IPS-NIHi11 (cell line): ENCODE data around the gene CYP2E1.
"Not testable (repeated sequence)": the region's sequence is repeated elsewhere in the genome, so short reads cannot be mapped to it uniquely, and the experiment has no call there.

Experiments
- DNase-seq: peaks from one replicate; pipeline ENCODE4 v3.0.0; 2012; ENCODE audit warnings: mixed read lengths, low spot score

CYP2E1 gene

DNA sequence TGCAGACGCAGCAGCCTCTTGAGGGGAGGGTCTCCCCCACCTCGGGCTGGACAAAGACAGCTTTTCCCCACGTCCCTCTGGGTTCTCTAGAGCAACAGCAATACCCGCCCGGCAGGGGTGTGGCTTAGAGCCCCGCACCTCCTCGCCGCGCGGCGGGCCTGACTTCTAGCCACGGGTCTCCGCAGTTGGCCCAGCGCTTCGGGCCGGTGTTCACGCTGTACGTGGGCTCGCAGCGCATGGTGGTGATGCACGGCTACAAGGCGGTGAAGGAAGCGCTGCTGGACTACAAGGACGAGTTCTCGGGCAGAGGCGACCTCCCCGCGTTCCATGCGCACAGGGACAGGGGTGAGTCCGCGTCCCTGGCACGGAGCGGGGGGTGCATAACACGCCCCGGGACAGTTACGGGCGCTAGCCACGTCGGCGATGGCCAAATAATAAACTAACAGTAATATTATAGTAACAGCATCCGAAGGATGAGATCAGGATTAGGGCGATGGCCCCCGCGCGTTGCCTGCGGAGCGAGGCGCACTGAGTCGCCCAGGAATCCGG lies 1.2 kb downstream of the CYP2E1 start:
- no peak for DNase-seq

DNA sequence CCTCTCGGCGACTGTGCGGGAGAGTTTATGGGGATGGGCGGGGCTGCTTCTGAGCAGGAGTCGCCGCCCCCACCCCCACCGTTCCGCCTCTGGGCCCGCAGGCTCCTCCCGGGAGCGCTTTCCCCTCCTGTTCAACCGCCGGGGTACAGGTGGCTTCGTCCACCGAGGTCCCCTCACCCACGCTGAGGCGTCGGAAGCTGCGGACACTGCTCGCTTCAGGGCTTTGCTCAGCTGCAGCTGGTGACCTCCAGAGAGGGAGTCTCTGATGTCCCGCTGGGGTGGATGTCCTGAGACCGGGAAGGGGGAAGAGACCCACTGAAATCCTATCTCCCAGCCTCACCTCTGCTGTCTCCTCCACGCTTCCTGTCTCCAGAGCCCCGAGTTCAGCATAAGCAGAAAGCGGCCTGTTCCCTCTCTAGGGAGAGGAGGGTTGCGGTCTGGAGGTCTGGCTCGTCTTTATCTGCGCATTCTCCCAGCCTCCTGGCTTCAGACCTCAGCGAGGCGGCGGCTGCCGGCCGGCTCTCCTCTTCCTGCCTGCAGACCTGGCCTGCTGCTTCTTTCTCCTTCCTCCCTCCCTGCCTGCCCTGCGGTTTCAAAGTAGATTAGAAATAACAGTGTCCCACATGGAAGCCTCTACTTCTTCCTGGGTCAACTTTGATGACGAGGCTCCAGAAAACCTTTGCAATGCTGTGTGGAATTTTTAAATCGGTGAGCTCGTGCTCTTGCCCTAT lies 1.8 kb downstream of the CYP2E1 start:
- DNase-seq, result no peak

DNA sequence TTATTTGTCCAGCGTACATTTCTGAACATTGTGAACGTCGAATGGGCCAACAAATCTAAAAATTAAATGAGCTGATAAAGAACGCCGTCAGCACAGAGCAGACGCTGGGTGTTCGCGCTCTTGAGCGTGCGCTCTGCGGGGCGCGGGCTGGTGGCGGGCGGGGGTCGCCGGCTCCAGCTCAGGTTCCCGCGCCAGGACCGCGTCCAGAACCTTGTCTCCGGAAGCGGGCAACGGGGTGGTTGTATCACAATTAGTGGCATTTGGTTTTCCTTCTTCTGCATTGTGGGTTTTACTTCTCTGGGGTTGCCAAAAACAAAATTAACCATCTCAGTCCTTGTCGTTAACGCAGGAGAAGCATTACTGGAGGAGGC lies 2.4 kb downstream of the CYP2E1 start:
- no peak for DNase-seq

DNA sequence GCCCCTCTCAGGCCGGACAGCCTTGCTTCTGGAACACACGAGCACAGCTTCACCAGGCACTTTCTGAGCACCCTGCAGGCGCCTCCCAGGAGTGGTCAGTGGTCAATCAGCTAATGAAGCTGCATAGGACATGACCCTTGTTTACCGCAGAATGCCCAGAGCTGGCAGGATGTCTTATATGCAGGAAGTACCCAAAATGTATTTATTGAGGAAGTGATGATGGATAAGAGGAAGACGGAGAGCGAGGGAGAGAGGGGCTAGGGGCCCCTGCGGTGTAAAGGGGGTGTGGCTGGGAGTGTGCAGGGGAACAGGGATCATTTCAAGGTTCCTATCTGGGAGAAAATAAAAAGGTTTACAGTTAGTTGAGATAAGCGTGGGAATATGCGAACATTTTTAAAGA lies 3.3 kb downstream of the CYP2E1 start:
- no peak for DNase-seq

DNA sequence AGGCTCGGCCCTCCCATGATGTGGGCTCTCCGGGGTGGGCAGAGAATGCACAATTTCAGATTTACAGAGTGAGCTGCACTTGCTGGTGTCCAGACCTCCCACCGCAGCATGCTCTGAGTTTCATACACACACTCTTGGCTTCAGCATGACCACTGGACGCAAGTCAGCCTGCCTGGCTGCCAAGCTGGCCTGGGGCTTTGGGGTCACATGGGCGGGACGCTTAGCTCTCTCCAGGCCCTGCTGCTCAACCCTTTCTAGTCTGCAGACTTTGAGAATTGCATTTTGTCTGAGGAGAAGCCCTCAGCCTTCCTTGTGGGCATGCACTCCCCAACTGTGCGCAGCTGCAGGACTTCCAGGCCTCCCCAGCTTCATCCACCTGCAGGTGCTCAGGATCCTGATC lies 5.7 kb downstream of the CYP2E1 start:
- no peak for DNase-seq

DNA sequence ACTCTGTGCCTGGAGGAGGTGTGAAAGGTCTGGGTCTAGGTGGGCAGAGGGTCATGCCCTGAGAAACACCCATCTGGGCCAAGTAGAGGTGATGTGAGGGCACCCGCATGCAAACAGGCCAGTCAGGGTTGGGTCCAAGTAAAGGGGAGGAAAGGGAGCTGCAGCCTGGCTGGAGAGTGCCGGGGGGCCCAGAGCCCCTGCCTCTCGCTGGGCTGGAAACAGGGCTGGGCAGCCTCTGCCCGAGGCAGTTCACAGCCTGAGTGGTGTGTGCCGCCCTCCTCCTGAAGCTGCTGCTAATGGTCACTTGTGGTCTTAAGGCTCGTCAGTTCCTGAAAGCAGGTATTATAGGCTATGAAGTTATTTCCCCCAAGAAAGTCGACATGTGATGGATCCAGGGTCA lies 7.3 kb downstream of the CYP2E1 start:
- DNase-seq, result no peak

DNA sequence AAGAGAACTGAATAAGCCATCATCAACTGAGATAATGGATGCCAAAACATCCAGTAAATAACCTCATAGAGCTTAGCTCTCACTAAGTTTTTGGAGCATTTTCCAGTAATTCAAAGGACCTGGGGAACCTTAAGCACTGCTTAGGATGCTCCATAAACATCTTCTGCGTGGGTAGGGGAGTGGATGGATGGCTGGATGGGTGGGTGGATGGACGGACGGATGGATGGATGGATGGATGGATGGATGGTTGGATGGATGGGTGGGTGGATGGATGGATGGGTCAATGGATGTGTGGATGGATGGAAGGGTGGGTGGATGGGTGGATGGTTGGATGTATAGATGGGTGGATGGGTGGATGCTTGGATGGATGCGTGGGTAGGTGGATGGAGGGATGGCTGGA lies 9.0 kb downstream of the CYP2E1 start:
- no peak for DNase-seq

DNA sequence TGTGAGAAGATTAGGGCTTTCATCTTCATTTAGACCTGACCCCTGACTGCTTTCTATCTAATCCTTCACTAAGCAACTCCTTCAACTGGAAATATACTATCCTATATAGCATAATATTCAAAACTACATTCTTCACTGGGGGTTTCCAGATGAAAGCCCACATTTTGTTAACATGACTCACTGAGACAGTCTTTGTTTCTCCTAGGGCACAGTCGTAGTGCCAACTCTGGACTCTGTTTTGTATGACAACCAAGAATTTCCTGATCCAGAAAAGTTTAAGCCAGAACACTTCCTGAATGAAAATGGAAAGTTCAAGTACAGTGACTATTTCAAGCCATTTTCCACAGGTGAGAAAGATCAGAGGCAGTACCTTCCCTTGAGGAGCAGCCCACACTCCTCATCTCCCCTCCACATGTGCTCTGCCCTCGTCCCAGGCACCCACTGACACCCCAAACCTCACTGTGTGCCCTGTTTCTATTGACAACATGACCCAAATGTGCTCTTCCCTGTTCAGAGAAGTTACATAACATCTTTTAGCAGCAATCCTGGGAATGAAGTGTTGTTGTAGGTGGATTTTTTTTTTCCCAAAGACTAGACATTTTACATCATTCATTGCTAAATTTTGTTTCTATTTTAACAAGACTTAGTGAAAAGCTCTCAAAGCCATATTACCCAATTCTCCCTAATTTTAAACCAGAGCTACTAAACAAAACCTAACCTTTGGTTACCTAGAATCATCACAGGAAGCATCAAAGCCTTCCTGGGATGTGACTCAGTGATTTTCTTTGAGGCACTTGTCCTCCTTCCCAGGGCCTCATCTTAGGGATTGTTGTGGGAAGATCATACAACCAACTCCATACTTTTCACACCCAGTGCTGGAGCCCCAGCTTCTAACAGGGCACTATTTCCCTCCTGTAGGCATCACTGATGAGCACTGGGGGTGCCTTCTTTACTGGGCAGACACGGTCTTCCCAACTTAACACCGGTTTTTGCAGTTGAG lies 10.7 kb downstream of the CYP2E1 start:
- no peak for DNase-seq

DNA sequence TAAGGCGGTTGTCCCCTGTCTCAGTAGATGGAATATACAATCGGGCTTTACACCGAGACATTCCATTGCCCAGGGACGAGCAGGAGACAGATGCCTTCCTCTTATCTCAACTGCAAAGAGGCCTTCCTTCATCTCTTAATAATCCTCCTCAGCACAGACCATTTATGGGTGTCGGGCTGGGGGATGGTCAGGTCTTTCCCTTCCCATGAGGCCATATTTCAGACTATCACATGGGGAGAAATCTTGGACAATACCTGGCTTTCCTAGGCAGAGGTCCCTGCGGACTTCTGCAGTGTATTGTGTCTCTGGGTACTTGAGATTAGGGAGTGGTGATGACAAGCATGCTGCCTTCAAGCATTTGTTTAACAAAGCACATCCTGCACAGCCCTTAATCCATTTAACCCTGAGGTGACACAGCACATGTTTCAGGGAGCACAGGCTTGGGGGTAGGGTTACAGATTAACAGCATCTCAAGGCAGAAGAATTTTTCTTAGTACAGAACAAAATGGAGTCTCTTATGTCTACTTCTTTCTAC lies 14.3 kb downstream of the CYP2E1 start:
- not testable (repeated sequence) for DNase-seq

DNA sequence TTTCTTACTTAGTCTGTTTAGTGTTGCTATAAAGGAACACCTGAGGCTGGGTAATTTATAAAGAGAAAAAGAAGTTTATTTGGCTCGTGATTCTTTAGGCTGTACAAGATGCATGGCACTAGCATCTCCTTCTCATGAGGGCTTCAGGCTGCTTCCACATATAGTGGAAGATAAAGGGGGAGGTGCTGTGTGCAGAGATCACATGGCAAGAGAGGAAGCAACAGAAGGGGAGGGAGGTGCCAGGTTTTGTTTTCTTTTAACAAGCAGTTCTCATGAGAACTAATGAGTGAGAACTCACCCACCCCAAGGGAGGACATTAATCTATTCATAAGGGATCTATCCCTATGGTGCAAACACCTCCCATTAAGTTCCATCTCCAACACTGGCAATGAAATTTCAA lies 17.3 kb downstream of the CYP2E1 start:
- DNase-seq, result no peak

DNA sequence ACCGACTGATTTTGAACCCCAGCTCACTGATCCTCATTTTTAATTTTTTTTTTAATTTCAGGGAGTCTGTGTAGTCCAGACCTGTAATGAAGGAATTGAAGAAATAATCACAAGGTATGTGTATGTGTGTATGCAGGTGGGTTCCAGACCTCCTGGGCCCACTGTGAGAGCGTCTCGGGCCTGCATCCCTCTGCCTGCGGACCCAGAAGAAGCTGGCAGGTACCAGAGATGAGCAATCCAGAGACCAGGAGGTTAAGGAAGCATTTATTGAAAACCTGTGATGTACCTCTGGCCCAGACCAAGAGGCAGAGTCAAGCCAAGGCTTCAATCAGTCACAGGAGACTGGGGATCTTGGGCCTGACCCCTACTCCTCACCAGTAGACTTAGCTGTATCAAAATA lies 27.4 kb downstream of the CYP2E1 start:
- DNase-seq, result no peak

DNA sequence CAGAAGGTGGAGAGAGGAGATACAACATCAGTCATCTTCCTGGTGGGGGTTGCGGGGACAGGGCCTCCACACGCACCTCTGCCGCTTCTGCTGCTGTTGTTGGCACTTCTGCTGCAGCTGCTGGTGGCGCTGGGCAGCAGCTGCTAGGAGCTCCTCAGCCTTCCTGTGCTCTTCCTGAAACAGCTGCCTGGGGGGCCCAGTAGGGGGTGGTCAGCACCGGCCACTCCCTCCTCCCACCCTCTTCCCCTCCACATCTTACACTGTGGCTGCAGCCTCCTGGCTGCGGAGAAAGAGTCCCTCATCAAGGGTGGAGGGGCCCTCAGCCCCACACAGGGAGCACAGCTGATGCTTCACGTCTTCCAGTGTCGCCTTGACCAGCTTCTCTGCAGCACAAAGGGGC lies 28.4 kb downstream of the CYP2E1 start:
- no peak for DNase-seq

DNA sequence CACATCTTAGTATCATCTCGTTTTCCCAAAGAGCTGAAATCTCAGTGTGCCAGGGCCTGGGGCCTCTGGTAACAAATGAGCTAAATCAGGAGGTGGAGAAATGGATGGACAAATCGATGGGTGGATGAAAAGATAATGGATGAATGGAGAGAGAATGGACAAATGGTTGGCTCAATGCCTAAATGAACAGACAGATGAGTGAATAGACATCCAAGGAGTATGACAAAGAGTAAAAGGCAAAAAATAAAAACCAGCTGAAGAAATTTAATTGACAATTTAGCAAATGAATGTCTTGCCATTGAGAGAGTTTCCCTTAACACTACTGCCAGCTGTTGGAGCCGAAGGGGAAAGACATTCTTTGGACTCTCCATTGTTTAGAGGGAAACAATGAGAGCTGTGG lies 30.2 kb downstream of the CYP2E1 start:
- DNase-seq, result no peak

DNA sequence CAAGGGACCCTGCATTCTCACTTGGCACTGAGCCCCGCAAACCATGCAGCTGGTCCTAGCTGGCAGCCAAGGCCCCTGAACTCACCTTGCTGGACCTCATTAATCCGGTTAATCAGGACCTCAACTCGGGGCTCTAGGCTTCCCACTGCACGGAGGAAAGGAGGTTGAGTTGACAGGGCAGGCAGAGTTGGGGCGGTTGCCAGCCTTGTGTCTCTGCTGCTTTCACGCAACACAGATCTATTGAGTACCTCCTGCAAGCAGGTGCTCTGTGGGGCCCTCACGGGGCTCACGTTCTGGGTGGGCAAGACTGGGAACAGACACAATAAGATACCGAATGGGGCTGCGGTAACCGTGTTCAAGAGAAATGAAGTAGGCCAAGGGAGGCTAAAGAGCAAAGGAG lies 32.1 kb downstream of the CYP2E1 start:
- DNase-seq, result no peak

DNA sequence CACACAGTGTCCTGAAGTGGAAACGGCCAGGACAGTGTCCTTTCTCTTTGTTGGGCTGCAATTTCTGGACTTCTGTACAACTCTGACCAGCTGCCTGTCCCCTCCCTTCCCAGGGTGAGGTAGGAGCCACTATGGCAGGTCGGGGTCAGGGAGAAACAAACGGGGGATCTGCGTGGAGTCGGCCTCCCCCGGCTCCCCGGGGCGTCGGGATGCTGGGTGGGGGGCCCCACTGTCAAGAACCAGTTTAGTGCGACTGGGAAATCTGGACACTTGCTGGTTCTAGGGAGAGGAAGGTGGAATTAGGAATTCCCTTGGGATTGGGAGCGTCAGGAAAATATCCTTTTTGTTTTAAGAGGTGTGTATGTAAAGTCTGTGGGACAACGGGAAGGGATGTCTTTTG lies 37.7 kb downstream of the CYP2E1 start:
- DNase-seq, result no peak

DNA sequence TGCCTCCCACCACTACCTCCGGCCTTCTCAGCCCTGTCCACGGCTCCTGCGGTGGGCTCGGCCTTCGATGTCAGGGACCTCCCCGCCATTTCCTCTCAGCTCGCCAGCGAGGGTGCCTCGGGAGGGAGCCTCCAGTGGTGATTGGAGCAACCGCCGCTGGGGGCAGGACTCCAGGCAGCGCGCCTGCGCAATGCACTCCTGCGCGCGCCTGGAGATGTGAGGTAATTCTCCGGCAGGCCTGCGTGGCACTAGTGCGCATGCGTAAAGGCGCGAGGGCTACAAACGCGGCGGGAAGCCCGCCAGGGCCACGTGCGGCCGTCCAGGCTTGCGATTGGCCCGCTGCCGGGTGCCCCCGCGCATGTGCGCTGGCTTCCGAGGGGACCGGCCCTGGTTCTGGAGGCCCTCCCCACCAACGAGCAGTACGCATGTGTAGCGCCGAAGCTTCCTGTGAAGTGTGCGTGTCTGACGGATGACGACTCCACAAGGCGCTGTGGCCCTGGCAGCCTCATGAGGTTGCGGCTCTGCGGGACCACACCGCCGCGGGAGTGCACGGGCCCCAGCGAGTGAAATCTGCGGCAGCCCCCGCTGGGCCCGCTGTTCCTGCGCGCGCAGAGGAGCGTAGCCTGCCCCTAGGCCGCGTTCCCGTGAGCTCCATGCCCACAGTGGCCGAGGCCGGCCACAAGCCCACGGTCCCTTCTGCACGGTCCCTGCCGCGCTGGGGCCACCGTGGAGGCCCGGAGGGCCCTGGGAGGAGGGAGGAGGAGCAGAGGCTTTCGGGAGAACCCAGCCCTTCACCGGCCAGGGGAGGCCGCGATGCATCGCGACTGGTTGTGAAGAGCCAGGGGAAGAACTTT lies 38.5 kb downstream of the CYP2E1 start, which contains the start of gene SYCE1:
Gene SYCE1, minus strand, starts transcription at position 143 of the 854 bp plus-strand sequence. Its CDS starts 54 bp downstream, at position 89.
- DNase-seq, result no peak

DNA sequence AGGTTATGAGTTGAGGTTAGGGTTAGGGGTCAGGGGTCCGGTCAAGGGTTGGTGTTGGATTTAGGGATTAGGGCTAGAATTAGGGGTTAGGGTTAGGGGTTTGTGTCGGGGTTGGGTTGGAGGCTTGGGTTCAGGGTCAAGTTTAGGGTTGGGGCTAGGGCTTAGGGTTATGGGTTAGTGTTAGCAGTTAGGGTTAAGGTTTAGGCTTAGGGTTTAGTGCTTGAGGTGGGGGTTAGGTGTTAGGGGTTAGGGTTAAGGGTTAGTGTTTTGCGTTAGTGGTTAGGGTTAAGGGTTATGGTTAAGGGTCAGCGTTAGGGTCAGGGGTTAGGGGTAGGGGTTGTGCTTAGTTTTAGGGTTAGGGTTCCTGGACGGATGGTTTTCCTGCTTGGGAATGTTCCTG lies 40.0 kb downstream of the CYP2E1 start:
- no peak for DNase-seq

DNA sequence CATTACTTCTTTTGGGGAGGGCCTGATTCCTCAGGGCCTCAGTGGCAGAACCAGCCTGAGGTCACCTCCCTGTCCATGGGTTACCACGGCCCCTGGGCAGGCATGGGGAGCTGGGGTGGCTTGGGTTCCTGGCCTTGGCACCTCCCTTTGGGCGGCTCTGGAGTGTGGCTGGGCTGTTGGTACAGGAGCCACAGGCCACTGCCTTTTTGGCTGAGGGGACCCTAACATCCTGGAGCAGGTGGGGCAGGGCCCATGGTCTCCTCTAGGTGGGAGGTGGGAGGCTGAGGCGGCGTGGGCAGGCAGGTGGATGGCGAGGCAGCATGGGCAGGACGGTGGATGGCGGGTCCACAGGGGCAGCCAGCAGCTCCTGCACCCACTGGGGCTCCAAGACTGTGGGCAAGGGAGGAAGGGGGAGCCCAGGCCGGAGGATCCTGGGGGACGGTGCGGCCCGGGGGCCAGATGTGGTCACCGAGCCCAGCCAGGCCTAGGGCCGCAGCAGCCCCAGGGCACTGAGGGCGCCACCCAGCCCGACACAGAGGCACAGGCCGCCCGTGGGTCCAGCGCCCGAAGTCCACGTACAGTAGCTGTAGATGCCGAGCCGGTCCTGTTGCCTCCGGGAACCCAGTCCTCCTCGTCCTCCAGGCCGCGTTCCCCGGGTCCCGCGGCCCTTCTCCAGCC lies 40.6 kb downstream of the CYP2E1 start:
- no peak for DNase-seq

DNA sequence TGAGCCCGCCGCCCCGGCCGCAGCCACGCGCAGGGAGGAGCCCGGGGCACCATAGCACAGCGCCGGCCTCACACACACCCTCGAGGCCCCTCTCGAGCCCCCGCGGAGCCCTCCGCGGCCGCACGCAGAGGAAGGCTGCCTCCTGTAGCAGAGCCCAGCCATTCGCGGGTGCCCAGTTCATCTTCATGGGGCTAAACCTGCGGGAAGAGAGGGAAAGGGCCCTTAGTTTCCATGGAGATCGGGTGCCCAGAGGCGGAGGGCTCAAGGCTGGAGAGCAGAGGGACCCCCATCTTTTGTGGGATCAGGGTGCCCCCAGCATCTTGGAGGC lies 41.1 kb downstream of the CYP2E1 start:
- DNase-seq, result no peak

DNA sequence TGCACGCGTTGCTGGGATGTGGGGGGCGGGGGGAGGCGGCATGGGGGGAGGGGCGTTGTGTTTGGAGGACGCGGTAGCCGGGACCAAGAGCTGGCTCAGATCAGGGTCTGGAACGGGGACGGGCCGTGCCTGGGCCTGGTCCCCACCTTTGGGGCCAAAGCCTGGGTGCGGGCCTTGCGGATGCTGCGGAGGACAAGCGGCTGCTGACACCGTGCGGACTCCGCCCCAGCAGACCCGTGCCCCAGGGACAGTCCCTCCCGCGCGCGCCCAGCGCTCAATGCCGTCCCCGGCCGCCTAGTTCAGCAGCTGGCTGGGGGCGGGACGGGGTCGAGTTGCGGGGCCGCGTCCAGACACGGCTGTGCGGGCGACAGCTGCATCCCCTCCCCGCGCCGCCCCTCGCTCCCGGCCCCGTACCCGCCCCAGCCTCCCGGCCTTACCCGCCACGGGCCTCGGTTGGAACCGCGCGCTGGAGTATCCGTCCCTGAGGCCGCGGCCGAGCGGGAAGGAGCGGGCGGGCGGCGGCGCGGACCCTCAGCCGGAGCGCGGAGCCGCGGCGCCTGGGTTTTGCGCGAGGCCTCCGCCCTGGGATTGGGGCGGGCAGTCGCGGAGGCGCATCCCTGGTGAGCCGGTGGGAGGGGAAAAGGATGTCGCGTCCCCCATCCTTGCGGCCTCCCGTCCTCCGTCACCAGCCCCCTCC lies 41.8 kb downstream of the CYP2E1 start:
- DNase-seq, result not testable (repeated sequence)

DNA sequence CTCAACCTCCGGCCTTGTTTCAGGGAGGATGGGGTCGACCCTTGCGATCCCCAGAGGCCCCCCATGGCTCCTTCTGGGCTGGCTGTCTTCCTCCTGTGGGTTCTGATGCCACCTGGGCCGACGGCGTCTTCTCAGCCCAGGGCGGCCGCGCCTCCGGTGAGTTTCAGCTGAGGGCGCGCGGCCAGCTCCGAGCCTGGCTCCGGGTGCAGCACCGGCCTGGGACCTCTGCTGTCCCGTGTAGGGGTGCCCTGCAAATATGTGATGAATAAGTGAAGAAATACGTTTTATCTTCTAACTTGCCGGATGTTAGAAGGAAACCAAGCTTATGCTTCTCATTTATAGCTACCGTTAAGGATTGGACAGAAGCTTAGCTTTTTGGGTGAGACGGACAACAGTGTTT lies 42.6 kb downstream of the CYP2E1 start:
- DNase-seq, result not testable (repeated sequence)
